Prostate gland (tissue), 2 donors: ENCODE data around the gene SYNE1.

ENCODE experiments used
- POLR2A ChIP-seq: fragments of 450-650 bp; IDR thresholded peaks from one replicate; pipeline ENCODE4 v1.6.1; 2016; ENCODE audit warnings: antibody characterized with exemption, mild to moderate bottlenecking
- TF ChIP-seq, protein P1 (sequence below), 4 experiments: fragments of 200-600 bp in 2 of 4; fragments of 450-650 bp in 2 of 4; sonication (generic) in 2 of 4; IDR thresholded peaks; 1 replicate in 3 of 4; 2 replicates in 1 of 4; pipeline ENCODE4 v1.5.1; 2016 to 2019; ENCODE audit warnings: antibody characterized with exemption in 4 of 4, mild to moderate bottlenecking in 2 of 4, moderate library complexity in 2 of 4

DNA sequence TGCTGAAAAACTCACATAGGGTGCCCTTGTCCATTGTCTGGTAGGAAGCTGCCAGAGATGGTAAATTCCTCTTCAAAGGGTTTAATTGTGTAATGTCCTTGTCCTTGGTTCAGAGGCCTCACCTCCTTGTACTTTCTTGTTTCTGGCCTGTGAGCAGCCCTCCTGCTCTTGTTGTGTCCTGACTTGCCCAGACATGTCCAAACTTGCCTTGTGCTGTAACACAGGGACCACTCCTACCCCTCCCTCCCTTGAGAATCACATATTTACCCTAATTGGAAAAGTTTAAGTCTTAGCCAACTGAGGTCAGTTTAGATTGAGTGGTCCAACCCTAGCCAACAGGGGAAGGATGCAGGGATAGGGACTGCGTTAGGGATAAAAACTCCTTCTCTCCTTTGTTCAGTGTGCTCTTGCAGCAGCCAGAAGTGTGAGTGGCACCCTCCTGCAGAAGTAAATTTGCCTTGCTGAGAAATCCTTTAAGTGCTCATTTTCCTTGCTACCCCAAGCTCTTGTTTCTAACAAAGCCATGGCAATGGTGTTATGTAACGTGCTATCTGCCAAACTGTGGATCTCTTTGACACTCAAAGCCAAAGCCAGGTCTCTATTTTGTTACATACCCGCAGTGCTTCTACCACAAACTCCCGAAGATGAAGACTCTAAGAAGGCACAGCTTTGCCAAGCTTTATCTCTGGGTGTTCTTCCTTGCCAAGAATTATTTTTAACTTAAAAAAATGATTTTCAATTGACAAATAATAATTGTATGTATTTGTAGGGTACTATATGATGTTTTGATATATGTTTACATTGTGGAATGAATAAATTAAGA is 415.1 kb downstream of the SYNE1 start:
- TF ChIP-seq, protein P1, sequence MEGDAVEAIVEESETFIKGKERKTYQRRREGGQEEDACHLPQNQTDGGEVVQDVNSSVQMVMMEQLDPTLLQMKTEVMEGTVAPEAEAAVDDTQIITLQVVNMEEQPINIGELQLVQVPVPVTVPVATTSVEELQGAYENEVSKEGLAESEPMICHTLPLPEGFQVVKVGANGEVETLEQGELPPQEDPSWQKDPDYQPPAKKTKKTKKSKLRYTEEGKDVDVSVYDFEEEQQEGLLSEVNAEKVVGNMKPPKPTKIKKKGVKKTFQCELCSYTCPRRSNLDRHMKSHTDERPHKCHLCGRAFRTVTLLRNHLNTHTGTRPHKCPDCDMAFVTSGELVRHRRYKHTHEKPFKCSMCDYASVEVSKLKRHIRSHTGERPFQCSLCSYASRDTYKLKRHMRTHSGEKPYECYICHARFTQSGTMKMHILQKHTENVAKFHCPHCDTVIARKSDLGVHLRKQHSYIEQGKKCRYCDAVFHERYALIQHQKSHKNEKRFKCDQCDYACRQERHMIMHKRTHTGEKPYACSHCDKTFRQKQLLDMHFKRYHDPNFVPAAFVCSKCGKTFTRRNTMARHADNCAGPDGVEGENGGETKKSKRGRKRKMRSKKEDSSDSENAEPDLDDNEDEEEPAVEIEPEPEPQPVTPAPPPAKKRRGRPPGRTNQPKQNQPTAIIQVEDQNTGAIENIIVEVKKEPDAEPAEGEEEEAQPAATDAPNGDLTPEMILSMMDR (IDR thresholded peaks at IDR 0.05) = no peak
- no peak for TF ChIP-seq POLR2A
